H9 (cell line): ENCODE data around the gene KIF22. TPM values are rescaled to one million over a fixed set of nuclear protein-coding genes. Genes with fewer than 3 reads are reported as not detected.

Experiments used
- DNase-seq: peaks from one replicate; pipeline ENCODE4 v3.0.0-alpha.2; 2017
- H2AFZ ChIP-seq: one replicate; pipeline ENCODE4 v1.6.1; 2013; ENCODE audit warnings: mild to moderate bottlenecking, low read length, control low read depth, moderate library complexity
- H2AK5ac ChIP-seq: 2 replicates; pipeline ENCODE4 v1.6.1; 2013; ENCODE audit warnings: low read length, control low read depth, mixed read lengths; ENCODE audit not compliant: insufficient read length
- H2BK120ac ChIP-seq: one replicate; pipeline ENCODE4 v1.6.1; 2013; ENCODE audit warnings: low read depth, mild to moderate bottlenecking, low read length, control low read depth, inconsistent platforms; ENCODE audit not compliant: poor library complexity, severe bottlenecking
- H2BK12ac ChIP-seq: 2 replicates; pipeline ENCODE4 v1.6.1; 2013; ENCODE audit warnings: low read length, control low read depth, mixed read lengths, low read depth; ENCODE audit not compliant: insufficient read length
- H2BK15ac ChIP-seq: 2 replicates; pipeline ENCODE4 v1.6.1; 2013; ENCODE audit warnings: low read depth, low read length, control low read depth
- H2BK20ac ChIP-seq: one replicate; pipeline ENCODE4 v1.6.1; 2013; ENCODE audit warnings: low read depth, mild to moderate bottlenecking, low read length, control low read depth, inconsistent platforms; ENCODE audit not compliant: poor library complexity, severe bottlenecking
- H2BK5ac ChIP-seq: 2 replicates; pipeline ENCODE4 v1.6.1; 2013; ENCODE audit warnings: low read length, control low read depth, mixed read lengths; ENCODE audit not compliant: insufficient read length
- H3K14ac ChIP-seq: 2 replicates; pipeline ENCODE4 v1.6.1; 2013; ENCODE audit warnings: low read length, control low read depth; ENCODE audit not compliant: insufficient read depth
- H3K18ac ChIP-seq: 2 replicates; pipeline ENCODE4 v1.6.1; 2013; ENCODE audit warnings: low read depth, mild to moderate bottlenecking, mixed read lengths, low read length, control low read depth; ENCODE audit not compliant: insufficient read length
- H3K23ac ChIP-seq: 2 replicates; pipeline ENCODE4 v1.6.1; 2013; ENCODE audit warnings: low read length, control low read depth, mixed read lengths, low read depth; ENCODE audit not compliant: insufficient read length
- H3K23me2 ChIP-seq: 2 replicates; pipeline ENCODE4 v1.6.1; 2013; ENCODE audit warnings: low read depth, mild to moderate bottlenecking, mixed read lengths, low read length, control low read depth; ENCODE audit not compliant: insufficient read length, poor library complexity, severe bottlenecking
- H3K27ac ChIP-seq: 2 replicates; pipeline ENCODE4 v1.5.1; 2013; ENCODE audit warnings: low read length, control low read depth, mixed read lengths, low read depth; ENCODE audit not compliant: insufficient read length
- H3K27me3 ChIP-seq: 2 replicates; pipeline ENCODE4 v1.6.1; 2013; ENCODE audit warnings: low read length, control low read depth, inconsistent platforms; ENCODE audit not compliant: insufficient read depth
- H3K4ac ChIP-seq: 2 replicates; pipeline ENCODE4 v1.6.1; 2013; ENCODE audit warnings: low read depth, mild to moderate bottlenecking, control low read depth, inconsistent platforms, low read length, moderate library complexity
- H3K4me1 ChIP-seq: 2 replicates; pipeline ENCODE4 v1.6.1; 2013; ENCODE audit warnings: low read length, control low read depth, inconsistent platforms; ENCODE audit not compliant: insufficient read depth
- H3K4me2 ChIP-seq: 2 replicates; pipeline ENCODE4 v1.6.1; 2013; ENCODE audit warnings: low read length, control low read depth, mixed read lengths; ENCODE audit not compliant: insufficient read length, insufficient read depth
- H3K56ac ChIP-seq: 2 replicates; pipeline ENCODE4 v1.6.1; 2013; ENCODE audit warnings: low read depth, mild to moderate bottlenecking, mixed read lengths, low read length, control low read depth; ENCODE audit not compliant: insufficient read length
- H3K79me1 ChIP-seq: 2 replicates; pipeline ENCODE4 v1.6.1; 2013; ENCODE audit warnings: low read depth, mild to moderate bottlenecking, moderate library complexity, low read length, control low read depth, inconsistent platforms; ENCODE audit not compliant: insufficient read depth, poor library complexity, severe bottlenecking
- H3K79me2 ChIP-seq: 2 replicates; pipeline ENCODE4 v1.6.1; 2013; ENCODE audit warnings: low read length, control low read depth, inconsistent platforms; ENCODE audit not compliant: insufficient read depth
- H3K9ac ChIP-seq: 2 replicates; pipeline ENCODE4 v1.6.1; 2013; ENCODE audit warnings: low read length, control low read depth, mixed read lengths; ENCODE audit not compliant: insufficient read length; ENCODE audit errors: extremely low read depth
- H3K9me3 ChIP-seq: one replicate; pipeline ENCODE4 v1.6.1; 2013; ENCODE audit warnings: low read depth, low read length, inconsistent platforms; ENCODE audit not compliant: control insufficient read depth
- H3T11ph ChIP-seq: one replicate; pipeline ENCODE4 v1.6.1; 2013; ENCODE audit warnings: mild to moderate bottlenecking, low read length, control low read depth, inconsistent platforms
- H4K20me1 ChIP-seq: one replicate; pipeline ENCODE4 v1.6.1; 2013; ENCODE audit not compliant: control insufficient read depth, insufficient read length, insufficient read depth
- H4K5ac ChIP-seq: 2 replicates; pipeline ENCODE4 v1.6.1; 2013; ENCODE audit warnings: low read depth, mild to moderate bottlenecking, mixed read lengths, low read length, control low read depth; ENCODE audit not compliant: insufficient read length
- H4K8ac ChIP-seq: replicated peaks from 2 replicates; pipeline ENCODE4 v1.6.1; 2013; ENCODE audit warnings: low read length, control low read depth, mixed read lengths, low read depth; ENCODE audit not compliant: insufficient read length
- H4K91ac ChIP-seq: 2 replicates; pipeline ENCODE4 v1.6.1; 2013; ENCODE audit warnings: low read depth, mild to moderate bottlenecking, moderate library complexity, mixed read lengths, low read length, control low read depth; ENCODE audit not compliant: insufficient read length
- H3K27ac Mint-ChIP-seq, 3 experiments: 2 replicates in 2 of 3; 3 replicates in 1 of 3; pipeline ENCODE4 v1.8.0; 2020 to 2021; ENCODE audit warnings: mixed read lengths in 3 of 3, mild to moderate bottlenecking in 1 of 3, moderate library complexity in 1 of 3
- H3K27me3 Mint-ChIP-seq: 2 replicates; pipeline ENCODE4 v1.8.0; 2021; ENCODE audit warnings: low read depth, mild to moderate bottlenecking, moderate library complexity, mixed read lengths
- H3K36me3 Mint-ChIP-seq, 3 experiments: 2 replicates in 2 of 3; 3 replicates in 1 of 3; pipeline ENCODE4 v1.8.0; 2020 to 2021; ENCODE audit warnings: low read depth in 3 of 3, mixed read lengths in 3 of 3; ENCODE audit not compliant: insufficient read depth in 1 of 3
- H3K4me1 Mint-ChIP-seq, 2 experiments: 2 replicates each; pipeline ENCODE4 v1.8.0; 2020; ENCODE audit warnings: mixed read lengths in 2 of 2
- H3K4me3 Mint-ChIP-seq, 2 experiments: 2 replicates in 1 of 2; 3 replicates in 1 of 2; pipeline ENCODE4 v1.8.0; 2020 to 2021; ENCODE audit warnings: mild to moderate bottlenecking in 2 of 2, mixed read lengths in 2 of 2, moderate library complexity in 1 of 2
- H3K9me3 Mint-ChIP-seq, 2 experiments: 2 replicates in 1 of 2; 3 replicates in 1 of 2; pipeline ENCODE4 v1.8.0; 2020; ENCODE audit warnings: mild to moderate bottlenecking in 2 of 2, mixed read lengths in 2 of 2, moderate library complexity in 1 of 2
- WGBS: extraction: QIAGEN DNeasy Blood & Tissue Kit; methylation state at CpG from one replicate; pipeline ENCODE4 v1.1.7; 2013; ENCODE audit warnings: missing lambda C conversion rate, low lambda C conversion rate, mixed read lengths; ENCODE audit not compliant: insufficient read length; ENCODE audit errors: extremely low coverage; 5-methylcytosine and 5-hydroxymethylcytosine counted together
- total RNA-seq: library from RNA; stranded (reverse); gene quantifications from 2 replicates; pipeline ENCODE4 v1.2.1, GENCODE V29; 2021
- TF ChIP-seq, protein P1 (sequence below): fragments of 200-600 bp; sonication (generic); conservative IDR thresholded peaks from 3 replicates; pipeline ENCODE4 v1.8.0; 2021; ENCODE audit warnings: antibody characterized with exemption, mild to moderate bottlenecking

The KIF22 gene
- total RNA-seq, 1 experiment from 2014 or later = 151 TPM

DNA sequence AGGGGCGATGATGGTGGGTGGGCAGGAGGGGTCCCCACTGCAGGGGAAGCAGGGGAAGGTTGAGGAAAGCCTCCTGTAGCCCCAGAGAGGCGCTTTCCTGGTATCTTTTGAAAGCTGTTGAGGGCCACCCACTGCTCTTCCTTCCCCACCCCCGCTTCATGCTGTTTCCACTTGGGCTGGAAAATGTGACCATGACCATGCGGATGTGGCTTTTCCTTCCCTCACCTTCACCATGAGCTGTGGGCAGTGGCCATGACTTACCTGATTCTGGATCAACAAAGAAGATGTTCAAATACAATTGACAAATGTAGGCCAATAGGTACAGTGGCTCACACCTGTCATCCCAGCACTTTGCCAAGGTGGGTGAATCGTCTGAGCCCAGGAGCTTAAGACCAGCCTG lies 43.5 kb downstream of the KIF22 start:
- Histone ChIP-seq H4K20me1 (no peaks in the 10 kb centered on the region), H4K91ac (no peak overlapping the region), H2BK15ac (no peak overlapping the region), H2BK20ac (no peak overlapping the region), H2BK12ac (no peak overlapping the region), H3K27ac (no peak overlapping the region), H3K79me1 (no peaks in the 10 kb centered on the region), H3K4me1 (peaks cover 2% of the 10 kb centered on the region; the same call in 1 of the 2 replicates), H3K4me2 (no peak overlapping the region), H3K23me2 (peaks cover 4% of the 10 kb centered on the region), H3K9me3 (no peaks in the 10 kb centered on the region), H3K18ac (no peak overlapping the region), H3K4ac (no peak overlapping the region), H3T11ph (no peak overlapping the region), H2BK120ac (no peak overlapping the region), H3K27me3 (no peaks in the 10 kb centered on the region), H3K56ac (no peak overlapping the region), H3K9ac (no peak overlapping the region), H3K23ac (no peak overlapping the region), H2AK5ac (no peak overlapping the region), H4K5ac (no peak overlapping the region), H3K79me2 (no peaks in the 10 kb centered on the region), H2AFZ (no peak overlapping the region), H4K8ac (no peak overlapping the region), H2BK5ac (no peak overlapping the region), H3K14ac (no peak overlapping the region)
- TF ChIP-seq, protein P1, sequence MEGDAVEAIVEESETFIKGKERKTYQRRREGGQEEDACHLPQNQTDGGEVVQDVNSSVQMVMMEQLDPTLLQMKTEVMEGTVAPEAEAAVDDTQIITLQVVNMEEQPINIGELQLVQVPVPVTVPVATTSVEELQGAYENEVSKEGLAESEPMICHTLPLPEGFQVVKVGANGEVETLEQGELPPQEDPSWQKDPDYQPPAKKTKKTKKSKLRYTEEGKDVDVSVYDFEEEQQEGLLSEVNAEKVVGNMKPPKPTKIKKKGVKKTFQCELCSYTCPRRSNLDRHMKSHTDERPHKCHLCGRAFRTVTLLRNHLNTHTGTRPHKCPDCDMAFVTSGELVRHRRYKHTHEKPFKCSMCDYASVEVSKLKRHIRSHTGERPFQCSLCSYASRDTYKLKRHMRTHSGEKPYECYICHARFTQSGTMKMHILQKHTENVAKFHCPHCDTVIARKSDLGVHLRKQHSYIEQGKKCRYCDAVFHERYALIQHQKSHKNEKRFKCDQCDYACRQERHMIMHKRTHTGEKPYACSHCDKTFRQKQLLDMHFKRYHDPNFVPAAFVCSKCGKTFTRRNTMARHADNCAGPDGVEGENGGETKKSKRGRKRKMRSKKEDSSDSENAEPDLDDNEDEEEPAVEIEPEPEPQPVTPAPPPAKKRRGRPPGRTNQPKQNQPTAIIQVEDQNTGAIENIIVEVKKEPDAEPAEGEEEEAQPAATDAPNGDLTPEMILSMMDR = no peak
- Mint-ChIP-seq H3K27ac (no peak overlapping the region), H3K27me3 (no peaks in the 10 kb centered on the region; the same call in 1 of the 2 replicates), H3K4me1 (peaks cover 0 to 3% of the 10 kb centered on the region in 2 experiments; a peak in 2 of 4 replicates), H3K9me3 (no peaks in the 10 kb centered on the region), H3K36me3 (no peaks in the 10 kb centered on the region), H3K4me3 (no peak overlapping the region)
- WGBS = no CpG with 5 or more reads among the region's 5 CpGs
- no peak for DNase-seq
